Caki2 (cell line): Measurements from ENCODE around the gene RBM8A. TPM values are rescaled to one million over a fixed set of nuclear protein-coding genes. Genes with fewer than 3 reads are reported as not detected.
"Not testable (repeated sequence)": the region's sequence is repeated elsewhere in the genome, so short reads cannot be mapped to it uniquely, and the experiment has no call there.

Source experiments
- DNase-seq: peaks from one replicate; pipeline ENCODE4 v3.0.0-alpha.2; 2015; ENCODE audit warnings: low read depth
- in situ Hi-C: cut with HindIII; loops from 2 replicates; pipeline ENCODE4 v1.10.0; 2016; ENCODE audit warnings: low sequenced_read_pairs, low pct_unique_long_range_greater_than_20kb, mixed read lengths
- total RNA-seq: library from RNA; depleted of rRNA; stranded (reverse); fragments of >200 nt; shearing (Covaris generic); gene quantifications from 2 replicates; pipeline ENCODE4 v1.2.3, GENCODE V29; 2014; ENCODE audit warnings: low replicate concordance

The RBM8A gene
- total RNA-seq, 1 experiment from 2014 or later = 82.0 TPM

GRCh38 chr1:145922266-145922665, 5.0 kb downstream of the RBM8A start:
- DNase-seq = no peak
- in situ Hi-C loops = no loop called here

GRCh38 chr1:145920297-145920696, 7.0 kb downstream of the RBM8A start:
- DNase-seq, in situ Hi-C loops: not testable (repeated sequence)

- peak; percentile 76 for DNase-seq
- in situ Hi-C loops = no loop called here
Observed at GRCh38 chr1:145918992-145919939, 8.0 kb downstream of the RBM8A start.

GRCh38 chr1:145918144-145918991, 8.9 kb downstream of the RBM8A start, which contains the start of gene PEX11B:
TSS of gene PEX11B (minus strand) at chr1:145918717. CDS start at chr1:145918688, 29 bp downstream.
- DNase-seq = peak; percentile 91
- in situ Hi-C loops = no loop called here

- peak; percentile 6 for DNase-seq
- in situ Hi-C loops = no loop called here
Observed at GRCh38 chr1:145917595-145917994, 9.7 kb downstream of the RBM8A start.

- DNase-seq = peak; percentile 39
Observed at GRCh38 chr1:145916745-145917144, 10.5 kb downstream of the RBM8A start.

GRCh38 chr1:145912128-145912641, 15.1 kb downstream of the RBM8A start:
- in situ Hi-C loops = no loop called here

More at GRCh38 chr1:145916745-145917144, 10.5 kb downstream of the RBM8A start:
- in situ Hi-C loops = no loop called here

GRCh38 chr1:145908653-145909052, 18.6 kb downstream of the RBM8A start:
- in situ Hi-C loops = no loop called here
- DNase-seq = no peak

More at GRCh38 chr1:145912128-145912641, 15.1 kb downstream of the RBM8A start:
- DNase-seq = no peak

- in situ Hi-C loops = no loop called here
- DNase-seq = no peak
Observed at GRCh38 chr1:145906954-145907753, 20.1 kb downstream of the RBM8A start.

GRCh38 chr1:145901312-145902021, 25.8 kb downstream of the RBM8A start:
- in situ Hi-C loops = no loop called here
- DNase-seq = no peak

- no peak for DNase-seq
- in situ Hi-C loops = no loop called here
Observed at GRCh38 chr1:145898756-145899155, 28.5 kb downstream of the RBM8A start.

GRCh38 chr1:145897969-145898368, 29.3 kb downstream of the RBM8A start:
- in situ Hi-C loops = no loop called here
- no peak for DNase-seq

- in situ Hi-C loops = no loop called here
Observed at GRCh38 chr1:145895471-145895870, 31.8 kb downstream of the RBM8A start.

GRCh38 chr1:145893306-145894055, 33.8 kb downstream of the RBM8A start:
- DNase-seq = no peak
- in situ Hi-C loops = no loop called here

More at GRCh38 chr1:145895471-145895870, 31.8 kb downstream of the RBM8A start:
- no peak for DNase-seq

GRCh38 chr1:145892486-145893087, 34.7 kb downstream of the RBM8A start:
- in situ Hi-C loops = no loop called here
- DNase-seq = no peak
